Measurements from ENCODE around the gene ERVH48-1.
"Not testable (repeated sequence)": the region's sequence is repeated elsewhere in the genome, so short reads cannot be mapped to it uniquely, and the experiment has no call there.

The ERVH48-1 gene

GRCh38 chr21:42939582-42940413, 14.4 kb upstream of the ERVH48-1 start:
- DNase-seq (ENCODE audit: low read depth in 2 of 2) = no peak

- DNase-seq (ENCODE audit: low read depth in 2 of 2) = not testable (repeated sequence)
These were observed 13.2 kb upstream of the ERVH48-1 start for GRCh38 chr21:42938606-42938995.

- no peak for DNase-seq (ENCODE audit: low read depth in 2 of 2)
These were observed 12.7 kb upstream of the ERVH48-1 start for GRCh38 chr21:42937960-42938605.

GRCh38 chr21:42937034-42937940, 11.9 kb upstream of the ERVH48-1 start:
- DNase-seq (ENCODE audit: low read depth in 2 of 2) = not testable (repeated sequence)

GRCh38 chr21:42936360-42936759, 10.9 kb upstream of the ERVH48-1 start:
- not testable (repeated sequence) for DNase-seq (ENCODE audit: low read depth in 2 of 2)

GRCh38 chr21:42933973-42934372, 8.5 kb upstream of the ERVH48-1 start:
- not testable (repeated sequence) for DNase-seq (ENCODE audit: low read depth in 2 of 2)

- DNase-seq (ENCODE audit: low read depth in 2 of 2) = not testable (repeated sequence)
These were observed 7.9 kb upstream of the ERVH48-1 start for GRCh38 chr21:42933137-42933970.

GRCh38 chr21:42932378-42933136, 7.1 kb upstream of the ERVH48-1 start:
- not testable (repeated sequence) for DNase-seq (ENCODE audit: low read depth in 2 of 2)

- DNase-seq (ENCODE audit: low read depth in 2 of 2) = no peak
These were observed 6.3 kb upstream of the ERVH48-1 start for GRCh38 chr21:42931560-42932235.

GRCh38 chr21:42929969-42930368, 4.5 kb upstream of the ERVH48-1 start:
- no peak for DNase-seq (ENCODE audit: low read depth in 2 of 2)

GRCh38 chr21:42927474-42928200, 2.2 kb upstream of the ERVH48-1 start:
- not testable (repeated sequence) for DNase-seq (ENCODE audit: low read depth in 2 of 2)

- DNase-seq (ENCODE audit: low read depth in 2 of 2) = no peak
These were observed 1.0 kb downstream of the ERVH48-1 start for GRCh38 chr21:42924433-42924751.

- peak; percentile 51 to 68 for DNase-seq (ENCODE audit: low read depth in 2 of 2)
These were observed 1.6 kb downstream of the ERVH48-1 start for GRCh38 chr21:42923553-42924432.

GRCh38 chr21:42922918-42923317, 2.5 kb downstream of the ERVH48-1 start:
- DNase-seq (ENCODE audit: low read depth in 2 of 2) = no peak

GRCh38 chr21:42921927-42922326, 3.5 kb downstream of the ERVH48-1 start:
- no peak for DNase-seq (ENCODE audit: low read depth in 2 of 2)

- DNase-seq (ENCODE audit: low read depth in 2 of 2) = no peak
These were observed 7.1 kb downstream of the ERVH48-1 start for GRCh38 chr21:42918291-42918690.

GRCh38 chr21:42913476-42913875, 12.0 kb downstream of the ERVH48-1 start:
- no peak for DNase-seq (ENCODE audit: low read depth in 2 of 2)

GRCh38 chr21:42911920-42912319, 13.5 kb downstream of the ERVH48-1 start:
- not testable (repeated sequence) for DNase-seq (ENCODE audit: low read depth in 2 of 2)
